HG03460 (cell line): Measurements from ENCODE around the gene PFDN1.

Experiments used
- ATAC-seq: cut with Tn5 transposase; IDR thresholded peaks from one replicate; pipeline ENCODE4 v1.9.1; 2021; ENCODE audit not compliant: unreplicated experiment

PFDN1 gene

DNA sequence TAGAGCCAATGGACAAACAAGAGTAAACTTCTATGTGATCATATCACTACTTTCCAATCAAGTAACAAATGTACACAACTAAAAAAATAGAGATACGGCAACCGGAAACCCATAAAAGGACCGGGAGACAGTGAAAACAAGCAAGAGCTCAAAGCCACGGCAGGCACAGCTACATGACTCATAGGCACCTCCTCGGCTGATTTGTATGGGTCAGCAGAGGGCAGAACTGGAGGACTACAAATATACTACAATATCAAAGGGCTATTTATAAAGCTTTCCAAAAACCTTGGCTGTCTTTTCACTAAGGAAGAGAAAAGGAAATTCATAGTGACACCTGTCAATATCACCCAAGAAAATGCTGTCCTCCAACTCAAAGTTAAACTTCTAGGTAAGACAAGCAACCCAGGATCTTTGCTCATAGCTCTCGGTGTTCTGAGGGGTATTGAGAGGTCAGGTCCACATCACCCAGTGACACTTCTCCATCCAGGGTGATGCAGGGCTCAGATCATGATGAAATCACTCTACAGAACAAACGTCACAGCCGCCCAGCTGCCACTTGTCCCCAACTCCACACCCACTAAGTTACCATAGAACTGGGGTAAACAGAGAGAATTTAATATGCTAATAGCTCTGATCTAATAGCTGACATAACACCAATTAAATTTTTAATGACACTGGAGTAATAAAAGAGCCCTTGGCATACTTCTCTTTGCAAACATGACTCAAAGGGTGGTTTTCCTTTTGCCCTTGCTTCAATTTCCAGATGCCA, 41.3 kb downstream of the PFDN1 start:
- no peak for ATAC-seq

DNA sequence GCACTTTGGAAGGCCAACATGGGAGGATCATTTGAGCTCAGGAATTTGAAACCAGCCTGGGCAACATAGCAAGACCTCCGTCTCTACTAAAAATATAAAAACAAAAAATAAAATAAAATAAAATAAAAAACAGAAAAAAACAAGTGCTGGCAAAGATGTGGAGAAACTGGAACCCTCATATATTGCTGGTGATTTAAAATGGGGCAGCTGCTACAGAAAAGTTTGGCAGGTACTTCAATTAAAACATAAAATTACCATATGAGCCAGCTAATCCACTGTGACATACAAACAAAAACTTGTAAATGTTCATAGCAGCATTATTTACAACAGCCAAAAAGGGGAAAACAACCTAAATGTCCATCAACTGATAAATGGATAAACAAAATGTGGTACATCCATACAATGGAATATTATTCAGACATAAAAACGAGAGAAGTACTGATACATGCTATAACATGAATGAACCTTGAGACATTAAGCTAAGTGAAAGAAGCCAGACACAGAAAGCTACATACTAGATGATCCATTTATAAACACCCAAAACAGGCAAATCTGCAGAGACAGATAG, 42.7 kb downstream of the PFDN1 start:
- ATAC-seq, result no peak

DNA sequence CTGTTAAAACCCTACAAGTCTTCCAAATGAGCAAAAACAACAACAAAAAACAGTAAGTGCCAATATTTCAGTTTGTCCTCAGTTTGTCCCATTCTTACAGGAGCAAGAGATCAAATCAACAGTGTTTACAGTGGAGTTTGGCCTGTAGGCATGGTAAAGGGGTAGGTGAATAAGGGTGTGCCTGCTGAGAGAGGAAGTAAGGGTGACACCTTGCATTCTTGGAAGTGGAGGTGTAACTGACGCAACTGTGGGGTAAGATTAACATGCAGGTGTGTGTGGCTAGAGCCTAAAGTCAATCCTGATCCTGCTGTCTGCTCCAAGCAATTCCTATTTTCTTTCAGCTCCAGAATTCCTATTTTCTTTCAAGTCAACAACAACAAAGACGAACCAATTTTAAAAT, 43.4 kb downstream of the PFDN1 start:
- ATAC-seq, result no peak

DNA sequence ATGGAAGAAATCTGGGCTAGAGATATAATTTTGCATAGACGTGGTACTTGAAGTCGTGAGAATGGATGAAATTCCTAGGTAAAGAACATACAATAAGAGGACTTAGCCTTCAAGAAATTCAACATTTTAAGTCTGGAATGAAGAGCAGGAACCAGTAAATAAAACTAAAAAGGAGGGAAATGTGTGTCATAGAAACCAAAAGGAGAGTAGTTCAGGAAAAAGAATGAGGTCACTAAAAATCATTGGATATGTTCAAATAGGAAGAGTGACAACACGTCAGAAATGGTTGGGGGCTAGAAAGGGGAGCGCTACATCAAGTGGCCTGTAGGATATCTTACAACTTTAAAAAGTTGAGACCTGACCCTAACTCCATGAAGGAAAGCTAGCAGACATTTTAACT, 44.0 kb downstream of the PFDN1 start:
- ATAC-seq, result no peak

DNA sequence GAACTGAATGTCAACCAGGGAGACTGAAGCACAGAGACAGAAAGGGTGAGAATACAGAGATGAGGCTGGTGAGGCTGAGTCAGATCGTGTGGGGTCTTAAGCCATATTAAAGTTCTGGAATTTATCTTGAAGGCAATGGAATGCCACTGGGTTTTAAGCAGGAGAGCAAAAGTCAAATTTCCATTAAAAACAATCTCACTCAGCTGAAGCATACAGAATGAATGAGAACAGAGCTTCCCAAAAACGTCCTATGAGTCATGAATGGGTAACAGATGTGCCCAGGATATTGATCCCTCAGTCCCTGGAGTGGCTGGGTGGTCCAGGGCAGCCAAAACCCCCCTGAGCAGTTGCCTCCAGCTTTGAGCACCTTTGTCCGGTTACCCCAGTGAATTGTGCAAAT, 44.9 kb downstream of the PFDN1 start:
- no peak for ATAC-seq

DNA sequence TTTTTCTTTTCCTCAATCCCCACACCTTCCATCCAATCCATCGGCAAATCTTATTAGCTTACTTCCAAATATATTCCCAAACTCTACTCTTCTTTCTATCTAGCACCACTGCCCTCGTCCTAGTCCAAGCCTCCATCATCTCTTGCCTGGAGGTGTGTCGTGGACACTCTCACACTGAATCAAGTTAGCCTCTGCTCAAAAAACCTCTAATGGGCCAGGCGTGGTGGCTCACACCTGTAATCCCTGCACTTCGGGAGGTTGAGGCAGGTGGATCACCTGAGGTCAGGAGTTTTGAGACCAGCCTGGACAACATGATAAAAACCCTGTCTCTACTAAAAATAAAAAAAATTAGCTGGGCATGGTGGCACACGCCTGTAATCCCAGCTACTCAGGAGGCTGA, 46.2 kb downstream of the PFDN1 start:
- no peak for ATAC-seq

DNA sequence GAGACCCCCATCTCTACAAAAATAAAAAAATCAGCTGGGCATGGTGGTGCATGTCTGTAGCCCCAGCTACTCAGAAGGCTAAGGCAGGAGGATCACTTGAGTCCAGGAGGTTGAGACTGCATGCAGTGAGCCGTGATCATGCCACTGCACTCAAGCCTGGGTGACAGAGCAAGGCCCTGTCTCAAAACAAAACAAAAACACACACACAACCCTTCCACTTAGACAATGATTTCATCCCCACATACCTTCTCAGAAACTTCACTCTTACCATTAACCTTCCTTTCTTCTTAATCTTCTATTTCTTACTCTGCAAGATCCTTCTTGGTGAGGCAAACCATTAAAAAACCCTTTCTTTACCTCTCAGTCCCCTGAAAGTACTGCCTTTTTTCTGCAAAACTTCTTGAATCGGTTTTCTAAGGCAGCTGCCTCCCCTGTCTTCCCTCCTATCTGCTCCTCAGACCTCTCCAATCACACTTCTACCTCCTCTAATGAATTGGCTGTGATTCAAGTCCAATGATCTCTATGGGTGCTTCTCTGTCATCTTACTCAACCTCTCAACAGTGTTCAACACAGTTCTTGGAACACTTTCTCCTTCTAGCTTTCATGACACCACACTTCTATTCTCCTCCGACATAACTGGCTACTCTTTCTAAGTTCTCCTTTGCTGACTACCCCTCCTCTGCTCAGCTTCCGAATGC, 47.3 kb downstream of the PFDN1 start:
- no peak for ATAC-seq

DNA sequence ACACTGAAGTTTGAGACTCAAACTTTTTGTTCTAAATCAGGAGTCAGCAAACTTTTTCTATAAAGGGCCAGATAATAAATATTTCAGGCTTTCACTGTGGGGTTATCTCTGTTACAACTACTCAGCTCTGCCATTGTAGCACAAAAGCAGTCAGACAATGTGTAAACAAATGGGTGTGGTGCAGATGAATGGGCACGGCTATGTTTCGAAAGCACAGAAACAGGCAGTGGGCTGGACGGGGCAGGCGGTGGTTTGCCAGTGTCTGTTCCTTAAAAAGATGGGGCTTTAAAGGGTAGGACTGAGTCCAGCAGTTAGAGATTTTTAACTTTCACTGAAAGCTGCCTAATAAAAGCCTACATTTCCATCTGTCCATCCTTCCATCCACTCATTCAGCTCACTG, 48.9 kb downstream of the PFDN1 start:
- no peak for ATAC-seq

DNA sequence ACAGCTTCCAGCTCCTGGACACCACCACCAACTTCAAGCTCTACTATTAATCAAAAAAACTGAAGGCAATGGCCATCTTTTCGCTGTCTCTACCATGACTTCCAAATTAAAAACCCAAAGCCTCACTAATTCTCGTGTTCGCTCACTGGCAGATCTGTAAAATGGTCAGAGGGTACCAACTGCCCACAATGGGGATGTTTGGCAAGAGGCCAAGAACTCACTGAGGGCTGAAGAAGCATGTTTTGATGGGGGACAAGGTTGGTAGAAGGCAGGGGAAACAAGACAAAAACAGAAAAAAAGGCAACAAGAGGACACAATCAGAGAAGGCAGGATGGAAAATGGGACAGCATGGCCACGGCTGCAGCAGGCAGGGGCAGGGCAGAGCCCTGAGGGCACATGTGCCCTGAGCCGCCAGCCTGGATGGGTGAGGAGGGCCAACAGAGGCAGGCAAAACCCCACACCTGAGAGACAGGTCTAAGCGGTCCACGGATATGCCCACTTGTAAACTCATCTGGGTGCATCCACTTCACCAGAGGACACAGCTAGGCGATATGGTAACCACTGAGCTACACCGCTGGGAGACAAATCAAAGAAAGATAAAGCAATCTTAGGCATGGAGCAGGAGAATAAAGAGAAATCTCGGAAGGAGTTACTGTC, 50.3 kb downstream of the PFDN1 start:
- no peak for ATAC-seq

DNA sequence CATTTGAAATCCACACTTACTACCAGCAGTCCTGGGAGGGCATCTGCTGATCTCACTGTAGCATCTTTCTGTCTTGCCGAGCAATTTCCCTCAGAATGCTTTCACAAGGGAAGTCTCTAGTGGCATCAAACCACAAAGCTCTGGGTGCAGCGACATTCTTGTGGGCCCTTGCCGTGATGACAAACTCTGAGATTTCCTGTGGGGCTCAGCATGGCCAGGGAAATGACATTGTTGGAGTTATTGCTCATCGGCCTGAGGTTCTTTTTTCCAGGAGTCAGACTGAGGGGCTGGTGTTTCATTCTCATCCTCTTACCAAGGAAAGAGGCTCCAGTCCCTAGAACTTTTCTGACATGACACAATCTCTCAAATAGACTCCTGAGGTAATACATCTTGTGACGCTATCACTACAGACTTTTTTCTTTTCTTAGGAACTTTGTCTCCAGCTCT, 51.4 kb downstream of the PFDN1 start:
- ATAC-seq, result peak; percentile 84

DNA sequence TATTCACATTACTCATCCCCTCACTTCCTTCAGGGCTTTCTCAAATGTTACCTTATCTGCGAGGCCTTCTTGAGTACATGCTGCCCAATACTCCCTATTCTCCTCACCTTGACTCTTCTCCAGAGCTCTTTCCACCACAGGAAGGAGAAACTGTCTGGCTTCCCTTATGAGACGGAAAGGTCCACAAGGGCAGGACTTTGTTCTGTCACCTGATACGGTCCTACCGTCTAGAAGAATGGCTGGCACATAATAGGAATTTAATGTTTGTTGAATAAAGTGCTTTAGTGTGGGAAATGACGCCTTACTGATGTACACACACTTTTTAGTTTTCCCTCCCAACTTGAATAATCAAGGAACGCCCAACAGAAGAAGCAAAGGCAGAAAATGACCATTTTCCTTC, 52.5 kb downstream of the PFDN1 start:
- ATAC-seq, result no peak

DNA sequence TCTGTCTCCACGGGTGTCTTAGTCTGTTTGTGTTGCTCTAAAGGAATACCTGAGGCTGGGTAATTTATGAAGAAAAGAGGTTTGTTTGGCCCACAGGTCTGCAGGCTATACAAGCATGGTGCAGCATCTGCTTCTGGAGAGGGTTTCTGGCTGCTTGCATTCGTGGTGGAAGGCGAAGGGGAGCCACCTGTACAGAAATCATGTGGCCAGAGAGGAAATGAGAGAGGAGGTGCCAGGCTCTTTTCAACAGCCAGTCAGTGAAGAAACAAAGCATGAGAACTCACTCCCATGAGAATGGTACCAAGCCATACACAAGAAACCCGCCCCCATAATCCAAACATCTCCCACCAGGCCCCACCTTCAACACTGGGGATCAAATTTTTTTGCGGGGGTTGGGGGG, 53.4 kb downstream of the PFDN1 start:
- no peak for ATAC-seq

DNA sequence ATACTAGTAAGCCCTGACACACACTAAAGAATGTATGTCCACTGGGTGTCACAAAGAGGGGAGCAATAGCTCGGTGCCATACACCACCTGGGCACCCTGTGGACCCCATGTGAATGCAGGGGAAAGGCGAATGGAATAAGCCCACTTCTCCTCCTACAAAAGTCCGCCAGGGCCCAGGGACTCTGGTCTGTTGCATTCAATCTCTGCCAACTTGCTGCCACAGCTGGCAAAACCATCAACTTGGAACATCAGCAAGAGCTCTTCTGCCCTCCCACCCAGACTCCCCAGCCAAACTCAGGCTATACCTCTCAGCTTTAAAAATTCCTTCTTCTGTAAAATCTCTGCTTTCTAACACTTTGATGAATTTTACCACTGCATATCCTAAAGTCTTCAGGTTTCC, 54.5 kb downstream of the PFDN1 start:
- no peak for ATAC-seq

DNA sequence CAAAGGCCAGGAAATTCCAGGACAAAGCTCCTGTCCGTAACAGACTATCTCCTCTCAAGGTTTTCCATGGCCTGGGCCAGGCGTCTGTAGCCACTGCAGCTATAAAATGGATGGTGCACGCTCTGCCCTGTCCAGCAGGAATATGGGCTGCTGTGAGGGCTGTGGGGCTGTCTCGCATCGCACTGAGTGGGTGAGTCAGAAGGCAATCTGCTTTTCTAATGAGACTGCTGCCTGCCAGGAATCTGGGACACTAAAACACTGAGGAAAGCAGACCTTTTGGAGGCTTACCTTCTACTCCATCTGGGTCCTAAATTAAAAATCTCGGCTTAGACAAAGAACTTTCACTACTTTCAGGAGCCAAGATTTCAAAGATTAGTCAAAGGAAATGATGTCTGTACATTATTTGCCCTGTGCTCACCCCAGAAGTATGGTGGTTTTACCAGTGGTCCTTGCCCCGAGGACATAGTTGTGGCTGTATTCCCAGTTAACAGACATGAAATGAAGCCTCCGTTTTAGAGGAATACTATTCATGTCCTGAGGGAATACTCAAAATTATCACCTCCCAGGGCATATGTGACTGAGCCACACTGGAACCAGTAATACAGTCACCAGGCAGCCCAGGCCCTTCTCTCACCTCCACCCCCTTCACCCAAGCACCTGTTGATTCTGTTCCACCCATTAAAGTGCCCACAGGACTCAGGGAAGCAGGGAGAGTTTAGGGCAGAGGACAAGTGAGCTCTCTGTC, 56.4 kb downstream of the PFDN1 start:
- ATAC-seq, result no peak

DNA sequence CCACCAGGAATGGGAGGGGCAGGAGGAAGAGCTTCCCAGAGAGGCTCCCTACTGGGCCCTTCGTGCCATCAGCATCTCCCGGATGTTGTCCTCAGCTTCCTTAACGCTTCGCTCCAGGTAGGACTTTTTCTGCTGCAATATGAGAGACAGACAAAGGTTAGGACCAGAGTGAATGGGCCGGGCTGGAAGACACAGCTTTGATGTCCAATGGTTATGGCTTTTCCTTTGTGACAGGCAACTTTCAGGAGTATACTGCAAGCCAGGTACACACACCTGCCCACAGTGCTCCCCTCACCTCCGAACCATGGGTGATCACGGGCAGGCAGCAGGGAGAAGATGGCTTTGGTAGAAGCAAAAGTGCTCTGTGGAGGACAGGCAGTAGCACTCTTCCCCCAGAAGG, 57.0 kb downstream of the PFDN1 start:
- ATAC-seq, result no peak

DNA sequence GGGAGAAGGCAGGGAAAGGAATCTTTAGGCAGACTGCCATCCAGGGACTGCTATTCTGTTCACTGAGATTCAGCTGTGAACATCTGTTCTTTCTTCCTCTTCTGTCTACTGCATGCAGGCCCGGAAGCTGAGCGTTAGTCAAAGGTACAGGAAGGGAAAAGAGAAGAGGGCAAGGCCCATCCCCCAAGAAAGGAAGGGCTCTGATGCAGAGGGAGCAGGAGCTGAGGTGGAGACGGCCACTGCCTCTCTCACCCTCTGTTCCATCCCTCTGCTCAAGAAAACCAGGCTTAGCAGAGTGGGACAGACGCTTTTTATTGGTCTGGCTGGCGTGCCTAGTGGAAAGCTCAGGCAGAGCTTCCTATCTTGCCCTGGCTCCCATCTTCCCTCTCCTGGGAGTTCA, 57.6 kb downstream of the PFDN1 start:
- ATAC-seq, result no peak

DNA sequence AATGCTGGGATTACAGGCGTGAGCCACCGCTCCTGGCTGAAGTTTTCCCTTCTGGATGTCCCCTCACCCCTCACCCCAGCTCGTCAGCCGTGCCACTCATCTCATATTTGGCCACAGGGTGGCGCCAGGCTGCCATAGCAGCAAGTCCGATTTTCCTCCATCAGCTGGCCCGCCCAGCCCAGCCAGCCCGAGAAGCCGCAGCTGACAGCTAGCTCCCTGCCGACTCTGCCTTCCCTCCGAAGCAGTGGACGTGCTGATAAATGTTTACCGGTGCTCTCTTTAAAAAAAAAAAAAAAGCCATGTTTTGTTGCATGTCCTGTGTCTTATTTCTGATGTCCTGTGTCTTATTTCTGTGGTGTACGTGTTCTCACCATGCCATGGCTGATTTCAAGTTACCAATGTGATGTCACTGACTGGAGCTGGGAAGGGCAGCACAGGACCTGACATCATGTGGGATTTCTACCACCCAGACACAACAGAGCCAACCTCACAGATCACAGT, 58.3 kb downstream of the PFDN1 start:
- peak; percentile 61 for ATAC-seq

DNA sequence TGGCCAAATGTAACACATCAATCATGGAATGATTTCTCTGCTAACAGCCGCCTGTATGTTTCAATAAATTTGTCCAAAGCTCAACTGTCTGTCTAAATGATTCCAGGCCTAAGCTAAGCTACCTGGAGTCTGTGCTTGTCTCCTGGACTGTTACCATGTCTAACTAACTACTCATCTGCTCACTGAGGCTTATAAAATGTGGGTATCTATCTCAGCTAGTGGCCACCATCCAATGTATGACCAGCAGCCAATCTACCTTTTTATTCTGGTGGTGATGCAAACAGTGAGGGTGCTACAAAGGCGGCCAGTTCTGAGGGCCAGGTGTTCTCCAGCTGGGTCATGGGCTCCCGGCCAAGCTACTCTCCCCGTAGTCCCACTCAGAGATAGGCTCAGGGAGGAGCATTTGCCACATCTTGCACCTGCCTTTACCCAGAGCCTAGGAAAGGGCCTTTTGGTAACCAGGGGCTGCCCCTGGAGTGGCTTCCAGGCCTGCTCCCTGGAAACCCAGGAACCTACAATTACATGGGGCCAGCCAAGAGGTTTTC, 59.1 kb downstream of the PFDN1 start:
- no peak for ATAC-seq

DNA sequence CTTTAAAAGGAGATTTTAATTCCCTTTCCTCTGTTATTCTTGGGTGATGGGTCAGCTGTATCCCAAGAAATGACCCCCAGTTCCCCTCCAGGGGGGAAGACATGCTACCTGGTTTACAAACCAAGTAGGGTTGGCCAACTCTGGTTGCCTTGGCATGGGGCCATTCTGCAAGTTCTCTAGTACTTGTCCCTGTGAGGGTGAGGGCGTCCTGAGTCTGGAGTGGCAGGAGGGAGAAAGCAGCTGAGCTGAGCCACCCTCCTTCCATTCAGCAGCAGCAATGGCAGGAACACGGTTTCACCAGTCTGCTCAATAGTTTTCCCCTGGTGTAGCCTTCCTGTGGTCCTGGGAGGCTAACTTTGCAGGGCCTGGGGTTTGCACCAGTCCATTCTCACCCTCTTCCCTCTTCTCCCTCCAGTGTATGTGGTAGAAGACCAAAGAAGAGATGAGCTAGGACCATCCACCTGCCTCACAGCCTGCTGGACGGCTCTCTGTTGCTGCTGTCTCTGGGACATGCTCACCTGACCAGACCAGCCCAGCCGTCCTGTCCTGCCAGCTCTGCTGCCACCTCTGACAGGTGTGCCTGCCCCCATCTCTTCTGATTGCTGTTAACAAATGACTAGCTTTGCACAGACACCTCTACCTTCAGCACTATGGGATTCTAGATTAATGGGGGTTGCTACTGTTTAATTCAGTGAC, 59.9 kb downstream of the PFDN1 start:
- ATAC-seq, result no peak

DNA sequence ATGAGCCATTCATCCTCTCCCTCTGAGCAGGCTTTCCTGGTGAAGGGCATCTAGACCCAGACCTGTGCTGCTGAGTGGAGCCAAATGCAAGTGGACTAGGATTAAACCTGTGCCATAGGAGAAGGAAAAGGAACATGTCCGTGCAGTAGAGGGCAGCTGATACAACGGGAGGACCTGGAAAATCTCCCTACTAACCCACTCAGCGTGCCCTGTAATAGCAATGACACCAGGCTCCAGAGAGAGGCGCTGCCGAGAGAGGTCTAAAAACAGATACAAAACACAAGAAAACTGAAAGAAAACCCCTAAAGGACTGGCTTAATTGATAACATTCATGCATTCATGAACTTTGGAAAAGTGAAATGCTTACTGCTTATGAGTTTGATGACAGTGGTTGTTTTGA, 60.8 kb downstream of the PFDN1 start:
- no peak for ATAC-seq
